ENCODE measurements around the gene MAGEF1. TPM values are rescaled to one million over a fixed set of nuclear protein-coding genes. Genes with fewer than 3 reads are reported as not detected.

Gene MAGEF1
- total RNA-seq, 1 experiment from 2014 or later: 59.1 TPM

- DNase-seq: no peak
- no peaks in the 10 kb centered on the region for H3K36me3 Mint-ChIP-seq (ENCODE audit: insufficient read depth, unreplicated experiment)
- BruUV-seq (replicated peaks): no TSS peak
- POLR2A ChIA-PET: no interaction called here
- no peak overlapping the region for H3K4me3 Mint-ChIP-seq (ENCODE audit: unreplicated experiment)
- TF ChIP-seq CTCF (IDR thresholded peaks at IDR 0.05; ENCODE audit: insufficient read depth in 1 of 2, low read depth in 1 of 2, low read length in 1 of 2, severe bottlenecking in 1 of 2, unreplicated experiment in 1 of 2): no peak
- H3K4me1 Mint-ChIP-seq (ENCODE audit: low read depth, unreplicated experiment): peaks cover under 1% of the 10 kb centered on the region
- Histone ChIP-seq H3K4me1 (no peaks in the 10 kb centered on the region), H3K27me3 (replicated peaks; ENCODE audit: control insufficient read depth, insufficient read depth, low read length) (no peaks in the 10 kb centered on the region), H3K9me3 (no peaks in the 10 kb centered on the region), H3K4me3 (ENCODE audit: low read depth, low read length) (no peak overlapping the region), H3K36me3 (ENCODE audit: control insufficient read depth, insufficient read depth, low read length) (no peaks in the 10 kb centered on the region)
- no peaks in the 10 kb centered on the region for H3K9me3 Mint-ChIP-seq (ENCODE audit: unreplicated experiment)
- intact Hi-C loops (cut with micrococcal nuclease; ENCODE audit: unreplicated experiment): no loop called here
- H3K27ac Mint-ChIP-seq (ENCODE audit: unreplicated experiment): no peak overlapping the region
- CTCF ChIA-PET: interaction anchor here (0.5 to 1.3 kb wide), 4 partner anchors 14 to 179 kb away, joined by 3 to 7 read pairs (median 6); partner anchors contain the start of gene EPHB3
- H3K27me3 Mint-ChIP-seq (ENCODE audit: insufficient read depth, unreplicated experiment): no peaks in the 10 kb centered on the region
Observed at GRCh38 chr3:184740509-184741258, 28.8 kb upstream of the MAGEF1 start.

- H3K27ac Mint-ChIP-seq (ENCODE audit: unreplicated experiment): peak overlapping the region; percentile 7
- no peak for TF ChIP-seq CTCF (IDR thresholded peaks at IDR 0.05; ENCODE audit: insufficient read depth in 1 of 2, low read depth in 1 of 2, low read length in 1 of 2, severe bottlenecking in 1 of 2, unreplicated experiment in 1 of 2)
- no peaks in the 10 kb centered on the region for H3K36me3 Mint-ChIP-seq (ENCODE audit: insufficient read depth, unreplicated experiment)
- Histone ChIP-seq H3K4me3 (ENCODE audit: low read depth, low read length) (no peak overlapping the region), H3K27me3 (replicated peaks; ENCODE audit: control insufficient read depth, insufficient read depth, low read length) (no peaks in the 10 kb centered on the region), H3K9me3 (no peaks in the 10 kb centered on the region), H3K36me3 (ENCODE audit: control insufficient read depth, insufficient read depth, low read length) (no peaks in the 10 kb centered on the region), H3K4me1 (no peaks in the 10 kb centered on the region)
- no peak overlapping the region for H3K4me3 Mint-ChIP-seq (ENCODE audit: unreplicated experiment)
- no peak for DNase-seq
- ChIA-PET CTCF (interaction anchor here (0.5 to 1.3 kb wide), 3 partner anchors 13 to 179 kb away, joined by 4 to 7 read pairs (median 7); partner anchors contain the start of gene EPHB3), POLR2A (no interaction called here)
- BruUV-seq (replicated peaks): no TSS peak
- H3K9me3 Mint-ChIP-seq (ENCODE audit: unreplicated experiment): no peaks in the 10 kb centered on the region
- peaks cover 8% of the 10 kb centered on the region for H3K4me1 Mint-ChIP-seq (ENCODE audit: low read depth, unreplicated experiment)
- intact Hi-C loops (cut with micrococcal nuclease; ENCODE audit: unreplicated experiment): no loop called here
- no peaks in the 10 kb centered on the region for H3K27me3 Mint-ChIP-seq (ENCODE audit: insufficient read depth, unreplicated experiment)
Observed at GRCh38 chr3:184739594-184740505, 28.0 kb upstream of the MAGEF1 start.

- intact Hi-C loops (cut with micrococcal nuclease; ENCODE audit: unreplicated experiment): no loop called here
- CTCF ChIA-PET: no interaction called here
- H3K4me3 Mint-ChIP-seq (ENCODE audit: unreplicated experiment): no peak overlapping the region
Observed at GRCh38 chr3:184738982-184739381, 27.1 kb upstream of the MAGEF1 start.

More at GRCh38 chr3:184738982-184739381, 27.1 kb upstream of the MAGEF1 start:
- H3K9me3 ChIP-seq: no peaks in the 10 kb centered on the region
- no TSS peak for BruUV-seq (replicated peaks)
- Mint-ChIP-seq H3K27me3 (ENCODE audit: insufficient read depth, unreplicated experiment) (no peaks in the 10 kb centered on the region), H3K36me3 (ENCODE audit: insufficient read depth, unreplicated experiment) (no peaks in the 10 kb centered on the region), H3K4me1 (ENCODE audit: low read depth, unreplicated experiment) (peaks cover 8% of the 10 kb centered on the region), H3K9me3 (ENCODE audit: unreplicated experiment) (no peaks in the 10 kb centered on the region), H3K27ac (ENCODE audit: unreplicated experiment) (peak overlapping the region; percentile 40)
- H3K36me3 ChIP-seq (ENCODE audit: control insufficient read depth, insufficient read depth, low read length): no peaks in the 10 kb centered on the region
- TF ChIP-seq CTCF (IDR thresholded peaks at IDR 0.05; ENCODE audit: insufficient read depth in 1 of 2, low read depth in 1 of 2, low read length in 1 of 2, severe bottlenecking in 1 of 2, unreplicated experiment in 1 of 2): no peak
- no peak overlapping the region for H3K4me3 ChIP-seq (ENCODE audit: low read depth, low read length)
- peaks cover 7% of the 10 kb centered on the region; the same call in 1 of the 2 replicates for H3K4me1 ChIP-seq
- H3K27me3 ChIP-seq (replicated peaks; ENCODE audit: control insufficient read depth, insufficient read depth, low read length): no peaks in the 10 kb centered on the region
- no peak for DNase-seq
- POLR2A ChIA-PET: no interaction called here
